Nephron (organoid): Measurements from ENCODE around the gene RXRA.

Experiments used
- H3K27ac Mint-ChIP-seq, 3 experiments: 2 replicates each; pipeline ENCODE4 v1.8.0; 2020; ENCODE audit warnings: mixed read lengths in 3 of 3, mild to moderate bottlenecking in 2 of 3, moderate library complexity in 1 of 3
- H3K27me3 Mint-ChIP-seq: 2 replicates; pipeline ENCODE4 v1.8.0; 2021; ENCODE audit warnings: low read depth, mild to moderate bottlenecking, moderate library complexity, mixed read lengths
- H3K36me3 Mint-ChIP-seq: 2 replicates; pipeline ENCODE4 v1.8.0; 2020; ENCODE audit warnings: low read depth, mixed read lengths
- H3K4me1 Mint-ChIP-seq: 2 replicates; pipeline ENCODE4 v1.8.0; 2020; ENCODE audit warnings: mixed read lengths
- H3K4me3 Mint-ChIP-seq, 3 experiments: 2 replicates each; pipeline ENCODE4 v1.8.0; 2020; ENCODE audit warnings: mild to moderate bottlenecking in 3 of 3, mixed read lengths in 3 of 3, moderate library complexity in 2 of 3
- H3K9me3 Mint-ChIP-seq: 2 replicates; pipeline ENCODE4 v1.8.0; 2020; ENCODE audit warnings: mixed read lengths
- TF ChIP-seq, protein P1 (sequence below), 3 experiments: fragments of 200-600 bp; sonication (generic); IDR thresholded peaks; one replicate each; pipeline ENCODE4 v1.5.0; 2021; ENCODE audit warnings: antibody characterized with exemption in 3 of 3; ENCODE audit not compliant: unreplicated experiment in 3 of 3

Gene RXRA

GRCh38 chr9:134327671-134328231 is 1.5 kb downstream of the RXRA start:
- Mint-ChIP-seq H3K9me3 (no peaks in the 10 kb centered on the region), H3K36me3 (no peaks in the 10 kb centered on the region), H3K27ac (peak overlapping the region; percentile 83 to 87 (median 85)), H3K4me1 (peaks cover 47% of the 10 kb centered on the region), H3K27me3 (peaks cover 7% of the 10 kb centered on the region), H3K4me3 (peak overlapping the region; percentile 81 to 88 (median 88))
- TF ChIP-seq, protein P1, sequence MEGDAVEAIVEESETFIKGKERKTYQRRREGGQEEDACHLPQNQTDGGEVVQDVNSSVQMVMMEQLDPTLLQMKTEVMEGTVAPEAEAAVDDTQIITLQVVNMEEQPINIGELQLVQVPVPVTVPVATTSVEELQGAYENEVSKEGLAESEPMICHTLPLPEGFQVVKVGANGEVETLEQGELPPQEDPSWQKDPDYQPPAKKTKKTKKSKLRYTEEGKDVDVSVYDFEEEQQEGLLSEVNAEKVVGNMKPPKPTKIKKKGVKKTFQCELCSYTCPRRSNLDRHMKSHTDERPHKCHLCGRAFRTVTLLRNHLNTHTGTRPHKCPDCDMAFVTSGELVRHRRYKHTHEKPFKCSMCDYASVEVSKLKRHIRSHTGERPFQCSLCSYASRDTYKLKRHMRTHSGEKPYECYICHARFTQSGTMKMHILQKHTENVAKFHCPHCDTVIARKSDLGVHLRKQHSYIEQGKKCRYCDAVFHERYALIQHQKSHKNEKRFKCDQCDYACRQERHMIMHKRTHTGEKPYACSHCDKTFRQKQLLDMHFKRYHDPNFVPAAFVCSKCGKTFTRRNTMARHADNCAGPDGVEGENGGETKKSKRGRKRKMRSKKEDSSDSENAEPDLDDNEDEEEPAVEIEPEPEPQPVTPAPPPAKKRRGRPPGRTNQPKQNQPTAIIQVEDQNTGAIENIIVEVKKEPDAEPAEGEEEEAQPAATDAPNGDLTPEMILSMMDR (IDR thresholded peaks at IDR 0.05; ENCODE audit: unreplicated experiment in 3 of 3), result no peak

- peak overlapping the region; percentile 83 to 87 (median 85) for H3K27ac Mint-ChIP-seq
- TF ChIP-seq, protein P1 (IDR thresholded peaks at IDR 0.05; ENCODE audit: unreplicated experiment in 3 of 3), result no peak
- no peaks in the 10 kb centered on the region for H3K9me3 Mint-ChIP-seq
- H3K4me3 Mint-ChIP-seq, result peak overlapping the region; percentile 81 to 88 (median 88)
- H3K27me3 Mint-ChIP-seq, result peaks cover 6% of the 10 kb centered on the region
- no peaks in the 10 kb centered on the region for H3K36me3 Mint-ChIP-seq
- H3K4me1 Mint-ChIP-seq, result peaks cover 46% of the 10 kb centered on the region
Observed at GRCh38 chr9:134328341-134328840, 2.1 kb downstream of the RXRA start.

DNA sequence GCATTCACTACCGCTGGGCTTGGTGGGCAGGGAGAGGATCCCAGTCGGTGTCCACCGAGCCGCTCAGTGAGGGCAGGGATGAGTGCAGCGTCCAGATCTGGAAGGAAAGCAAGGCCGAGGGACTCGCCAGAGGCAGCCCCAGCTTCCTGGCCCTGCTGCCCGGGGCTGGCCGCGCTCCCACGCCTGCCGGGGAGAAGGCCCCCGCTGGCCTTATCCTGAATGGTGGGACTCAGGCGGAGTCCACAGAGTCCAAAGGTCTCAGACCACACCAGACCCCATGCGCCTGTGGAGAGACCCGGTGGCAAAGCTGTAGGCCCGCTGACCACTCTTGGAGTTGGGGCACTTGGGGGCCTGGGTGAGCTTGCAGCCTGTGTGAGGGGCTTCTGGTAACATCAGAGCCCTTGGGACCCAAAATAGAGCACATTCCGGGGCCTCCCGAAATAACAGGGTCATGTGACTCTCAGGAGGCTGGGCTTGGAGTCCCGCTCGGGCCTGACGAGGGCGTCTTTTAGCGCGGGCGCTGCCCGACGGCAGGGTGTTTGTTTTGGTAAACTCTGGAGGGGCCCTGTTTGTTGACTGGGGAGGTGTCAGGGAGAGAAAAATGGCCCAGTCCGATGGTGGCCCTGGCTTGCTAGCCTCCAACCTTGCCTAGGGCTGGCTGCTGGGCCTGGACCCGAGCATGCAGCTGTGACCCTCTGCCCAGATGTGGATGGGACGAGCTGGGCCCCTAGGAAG is 2.8 kb downstream of the RXRA start:
- TF ChIP-seq, protein P1 (IDR thresholded peaks at IDR 0.05; ENCODE audit: unreplicated experiment in 3 of 3), result no peak
- Mint-ChIP-seq H3K4me3 (peak overlapping the region; percentile 81 to 88 (median 88)), H3K27ac (peak overlapping the region; percentile 84 to 87 (median 85)), H3K27me3 (peaks cover 3% of the 10 kb centered on the region), H3K9me3 (no peaks in the 10 kb centered on the region), H3K36me3 (no peaks in the 10 kb centered on the region), H3K4me1 (peaks cover 46% of the 10 kb centered on the region)

GRCh38 chr9:134329576-134329855 is 3.3 kb downstream of the RXRA start:
- Mint-ChIP-seq H3K4me1 (peaks cover 43% of the 10 kb centered on the region), H3K27ac (peak overlapping the region; percentile 56 to 87 (median 85))

DNA sequence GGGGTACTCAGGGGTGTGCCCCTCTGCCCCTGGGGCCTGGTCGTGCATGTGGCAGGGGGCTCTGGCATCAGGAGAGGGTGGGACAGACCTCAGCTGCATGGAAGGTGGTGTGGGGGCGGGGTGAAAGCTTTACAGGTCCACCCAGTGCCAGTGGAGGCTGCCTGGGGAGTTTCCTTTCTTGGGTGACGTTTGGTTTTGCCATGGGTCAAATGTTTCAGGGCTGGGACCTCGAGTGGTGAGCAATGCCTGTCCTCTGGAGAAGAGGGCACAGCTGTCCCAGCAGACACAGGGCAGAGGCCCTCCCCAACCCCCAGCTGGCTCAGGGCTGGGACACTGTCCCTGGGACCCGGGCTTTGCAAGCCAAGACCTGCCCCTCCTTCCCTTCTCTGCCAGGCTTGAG is 3.6 kb downstream of the RXRA start:
- TF ChIP-seq, protein P1 (IDR thresholded peaks at IDR 0.05; ENCODE audit: unreplicated experiment in 3 of 3), result no peak
- Mint-ChIP-seq H3K36me3 (no peaks in the 10 kb centered on the region), H3K9me3 (no peaks in the 10 kb centered on the region), H3K27me3 (no peaks in the 10 kb centered on the region), H3K4me1 (peaks cover 45% of the 10 kb centered on the region), H3K4me3 (peak overlapping the region; percentile 41 to 88 (median 74)), H3K27ac (peak overlapping the region; percentile 56 to 87 (median 85))

More at GRCh38 chr9:134329576-134329855, 3.3 kb downstream of the RXRA start:
- Mint-ChIP-seq H3K9me3 (no peaks in the 10 kb centered on the region), H3K27me3 (peaks cover 3% of the 10 kb centered on the region), H3K36me3 (no peaks in the 10 kb centered on the region), H3K4me3 (peak overlapping the region; percentile 71 to 88 (median 76))
- TF ChIP-seq, protein P1 (IDR thresholded peaks at IDR 0.05; ENCODE audit: unreplicated experiment in 3 of 3), result no peak
